Measurements from ENCODE around the gene ATP1A1.

GRCh38 chr1:116382857-116383483 is 9.9 kb downstream of the ATP1A1 start:
- TF ChIP-seq, protein P1, sequence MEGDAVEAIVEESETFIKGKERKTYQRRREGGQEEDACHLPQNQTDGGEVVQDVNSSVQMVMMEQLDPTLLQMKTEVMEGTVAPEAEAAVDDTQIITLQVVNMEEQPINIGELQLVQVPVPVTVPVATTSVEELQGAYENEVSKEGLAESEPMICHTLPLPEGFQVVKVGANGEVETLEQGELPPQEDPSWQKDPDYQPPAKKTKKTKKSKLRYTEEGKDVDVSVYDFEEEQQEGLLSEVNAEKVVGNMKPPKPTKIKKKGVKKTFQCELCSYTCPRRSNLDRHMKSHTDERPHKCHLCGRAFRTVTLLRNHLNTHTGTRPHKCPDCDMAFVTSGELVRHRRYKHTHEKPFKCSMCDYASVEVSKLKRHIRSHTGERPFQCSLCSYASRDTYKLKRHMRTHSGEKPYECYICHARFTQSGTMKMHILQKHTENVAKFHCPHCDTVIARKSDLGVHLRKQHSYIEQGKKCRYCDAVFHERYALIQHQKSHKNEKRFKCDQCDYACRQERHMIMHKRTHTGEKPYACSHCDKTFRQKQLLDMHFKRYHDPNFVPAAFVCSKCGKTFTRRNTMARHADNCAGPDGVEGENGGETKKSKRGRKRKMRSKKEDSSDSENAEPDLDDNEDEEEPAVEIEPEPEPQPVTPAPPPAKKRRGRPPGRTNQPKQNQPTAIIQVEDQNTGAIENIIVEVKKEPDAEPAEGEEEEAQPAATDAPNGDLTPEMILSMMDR (IDR thresholded peaks at IDR 0.05) = no peak
- TF ChIP-seq POLR2A (IDR thresholded peaks at IDR 0.05) = no peak
- no peak for TF ChIP-seq EP300 (IDR thresholded peaks at IDR 0.05)

Measured in ovary (tissue), 3 donors.